Amniotic stem cell (primary cell): ENCODE measurements around the gene C13orf42.
A peak's percentile ranks its signal among the peaks of the same experiment; 100 is the strongest.

Source experiments
- DNase-seq: peaks from one replicate; lab custom pipeline; 2025; lab: John Stamatoyannopoulos, UW

Gene C13orf42

GRCh38 chr13:51111174-51111573 is at the start of gene C13orf42:
C13orf42 (minus strand) TSS chr13:51111274; CDS start chr13:51111209, 65 bp downstream.
- DNase-seq = no peak

GRCh38 chr13:51158880-51159518 is 47.9 kb upstream of the C13orf42 start:
- DNase-seq = no peak

GRCh38 chr13:51158365-51158764 is 47.3 kb upstream of the C13orf42 start:
- no peak for DNase-seq

GRCh38 chr13:51156648-51157047 is 45.6 kb upstream of the C13orf42 start:
- DNase-seq = no peak

GRCh38 chr13:51155776-51156515 is 44.9 kb upstream of the C13orf42 start:
- DNase-seq = no peak

GRCh38 chr13:51155161-51155560 is 44.1 kb upstream of the C13orf42 start:
- no peak for DNase-seq

GRCh38 chr13:51154029-51154555 is 43.0 kb upstream of the C13orf42 start:
- no peak for DNase-seq

- DNase-seq = no peak
Observed at GRCh38 chr13:51153527-51153926, 42.5 kb upstream of the C13orf42 start.

GRCh38 chr13:51152701-51153100 is 41.6 kb upstream of the C13orf42 start:
- DNase-seq = no peak

GRCh38 chr13:51151463-51151862 is 40.4 kb upstream of the C13orf42 start:
- DNase-seq = no peak

- peak; percentile 26 for DNase-seq
Observed at GRCh38 chr13:51148952-51149573, 38.0 kb upstream of the C13orf42 start.

- no peak for DNase-seq
Observed at GRCh38 chr13:51148223-51148951, 37.3 kb upstream of the C13orf42 start.

- no peak for DNase-seq
Observed at GRCh38 chr13:51147732-51148131, 36.7 kb upstream of the C13orf42 start.

GRCh38 chr13:51146667-51147066 is 35.6 kb upstream of the C13orf42 start:
- DNase-seq = no peak

- DNase-seq = no peak
Observed at GRCh38 chr13:51137250-51137649, 26.2 kb upstream of the C13orf42 start.

- DNase-seq = no peak
Observed at GRCh38 chr13:51136276-51136980, 25.4 kb upstream of the C13orf42 start.

GRCh38 chr13:51134763-51135365 is 23.8 kb upstream of the C13orf42 start:
- no peak for DNase-seq

- no peak for DNase-seq
Observed at GRCh38 chr13:51130348-51130747, 19.3 kb upstream of the C13orf42 start.

- DNase-seq = peak; percentile 21
Observed at GRCh38 chr13:51125495-51126226, 14.6 kb upstream of the C13orf42 start.

GRCh38 chr13:51122868-51123566 is 11.9 kb upstream of the C13orf42 start:
- DNase-seq = no peak
